Keratinocyte (primary cell): ENCODE measurements around the gene SENP8. TPM values are rescaled to one million over a fixed set of nuclear protein-coding genes. Genes with fewer than 3 reads are reported as not detected.

Source experiments
- DNase-seq: peaks from one replicate; pipeline ENCODE4 v3.0.0-alpha.2; 2011; ENCODE audit warnings: low read depth, missing footprints, low spot score
- FAIRE-seq: peaks from 2 replicates; lab custom pipeline; 2011; peaks lifted over from hg19 to GRCh38; lab: Jason Lieb, UNC
- H2AFZ ChIP-seq: 2 replicates; pipeline ENCODE4 v1.6.0; 2012; ENCODE audit warnings: low read length, control low read depth, inconsistent platforms; ENCODE audit not compliant: control insufficient read depth
- H3K27ac ChIP-seq: 2 replicates; pipeline ENCODE4 v1.5.1; 2011; ENCODE audit warnings: low read length; ENCODE audit not compliant: control insufficient read depth, insufficient read depth
- H3K27me3 ChIP-seq: 3 replicates; pipeline ENCODE4 v1.6.0; 2011; ENCODE audit warnings: low read length; ENCODE audit not compliant: control insufficient read depth, insufficient read depth; ENCODE audit errors: extremely low read depth
- H3K36me3 ChIP-seq, 2 experiments: 2 replicates in 1 of 2; 3 replicates in 1 of 2; pipeline ENCODE4 v1.5.1; 2011; ENCODE audit warnings: low read length in 2 of 2, mild to moderate bottlenecking in 1 of 2; ENCODE audit not compliant: control insufficient read depth in 2 of 2, insufficient read depth in 2 of 2; ENCODE audit errors: extremely low read depth in 1 of 2
- H3K4me1 ChIP-seq: 3 replicates; pipeline ENCODE4 v1.5.1; 2011; ENCODE audit warnings: low read length; ENCODE audit not compliant: control insufficient read depth, insufficient read depth; ENCODE audit errors: extremely low read depth
- H3K4me2 ChIP-seq: 3 replicates; pipeline ENCODE4 v1.6.0; 2011; ENCODE audit warnings: low read depth, low read length; ENCODE audit not compliant: control insufficient read depth, insufficient read depth; ENCODE audit errors: extremely low read depth
- H3K4me3 ChIP-seq, 3 experiments: fragments of 200-600 bp in 1 of 3; sonication (generic) in 1 of 3; 2 replicates in 2 of 3; 3 replicates in 1 of 3; pipeline ENCODE4 v1.5.1; 2011 to 2016; ENCODE audit warnings: low read length in 3 of 3, mild to moderate bottlenecking in 3 of 3, control low read depth in 2 of 3, inconsistent platforms in 1 of 3, low read depth in 1 of 3, mixed read lengths in 1 of 3, mixed run types in 1 of 3, moderate library complexity in 1 of 3; ENCODE audit not compliant: control insufficient read depth in 2 of 3, insufficient read depth in 2 of 3; ENCODE audit errors: extremely low read depth in 1 of 3
- H3K79me2 ChIP-seq: 2 replicates; pipeline ENCODE4 v1.6.0; 2012; ENCODE audit warnings: low read length; ENCODE audit not compliant: control insufficient read depth, insufficient read depth
- H3K9ac ChIP-seq: 3 replicates; pipeline ENCODE4 v1.6.0; 2011; ENCODE audit warnings: low read length; ENCODE audit not compliant: control insufficient read depth, insufficient read depth; ENCODE audit errors: extremely low read depth
- H3K9me1 ChIP-seq: 3 replicates; pipeline ENCODE4 v1.6.0; 2011; ENCODE audit warnings: low read length; ENCODE audit not compliant: control insufficient read depth, insufficient read depth; ENCODE audit errors: extremely low read depth
- H3K9me3 ChIP-seq: 2 replicates; pipeline ENCODE4 v1.5.1; 2012; ENCODE audit warnings: low read depth, low read length; ENCODE audit not compliant: control insufficient read depth
- H4K20me1 ChIP-seq: 3 replicates; pipeline ENCODE4 v1.6.0; 2011; ENCODE audit warnings: low read length; ENCODE audit not compliant: control insufficient read depth, insufficient read depth; ENCODE audit errors: extremely low read depth
- CTCF ChIP-seq, 3 experiments: IDR thresholded peaks in 1 of 3; conservative IDR thresholded peaks in 1 of 3; optimal IDR thresholded peaks in 1 of 3; 2 replicates in 2 of 3; 3 replicates in 1 of 3; pipeline versions ENCODE3 to v1.5.1; 2011; ENCODE audit warnings: low read length in 3 of 3, mild to moderate bottlenecking in 3 of 3, moderate library complexity in 2 of 3, control low read depth in 1 of 3, inconsistent platforms in 1 of 3; ENCODE audit not compliant: insufficient read depth in 2 of 3; ENCODE audit errors: extremely low read depth in 1 of 3
- EZH2 ChIP-seq: IDR thresholded peaks from one replicate; pipeline ENCODE4 v1.6.1; 2012; ENCODE audit warnings: inconsistent platforms, mild to moderate bottlenecking, low read length, moderate library complexity
- dilution Hi-C: fragments of 300-500 bp; cut with MboI; formaldehyde crosslinking; loops from one replicate; pipeline ENCODE4 v1.7.0; 2020; ENCODE audit warnings: low sequenced_read_pairs; ENCODE audit not compliant: extremely low pct_ligation_motif_present
- polyA minus RNA-seq, 3 experiments: library from RNA; depleted of rRNA, polyadenylated mRNA; stranded (reverse); fragments of >200 nt; gene quantifications; 1 replicate in 1 of 3; 2 replicates in 1 of 3; 3 replicates in 1 of 3; pipeline ENCODE4 v1.2.3, GENCODE V29; 2011
- polyA plus RNA-seq, 5 experiments: library from polyadenylated mRNA; depleted of rRNA in 3 of 5; stranded (reverse) in 3 of 5; stranded (forward) in 1 of 5; unstranded in 1 of 5; fragments of >200 nt; gene quantifications; 1 replicate in 1 of 5; 2 replicates in 3 of 5; 3 replicates in 1 of 5; pipeline versions ENCODE4 v1.2.1 to v1.2.3, GENCODE V29; 2011 to 2012; ENCODE audit warnings: missing spikeins in 2 of 5, low read depth in 1 of 5, low replicate concordance in 1 of 5

Gene SENP8
- polyA plus RNA-seq (3.1 to 6.0 TPM (median 5.8 TPM) in 3 replicates), polyA minus RNA-seq (4.0 to 8.9 TPM (median 4.6 TPM) in 3 replicates)
- polyA plus RNA-seq (2011; ENCODE audit: low read depth), result 0.51 TPM
- 3.1 and 5.4 TPM in 2 replicates for polyA plus RNA-seq (2011; cell fraction: cytosol; rRNA removed)
- 3.1 and 3.4 TPM in 2 replicates for polyA plus RNA-seq (2011; cell fraction: nucleus; rRNA removed)
- 1.9 and 2.6 TPM in 2 replicates for polyA plus RNA-seq (2012; ENCODE audit: low replicate concordance)
- polyA minus RNA-seq (2011; cell fraction: cytosol; rRNA and poly(A)+ RNA removed), result 3.8 TPM
- 0.84 and 4.3 TPM in 2 replicates for polyA minus RNA-seq (2011; cell fraction: nucleus; rRNA and poly(A)+ RNA removed)

GRCh38 chr15:72118017-72118978, at the start of gene SENP8, which contains the start of gene MYO9A:
SENP8 (plus strand) TSS chr15:72118403; CDS start chr15:72139624, 21,221 bp downstream.
MYO9A (minus strand) TSS chr15:72118150; CDS start chr15:72046563, 71,587 bp downstream.
- H4K20me1 ChIP-seq, result no peaks in the 10 kb centered on the region
- H3K9ac ChIP-seq, result peak within 1 kb of the TSS; percentile 99
- no peaks in the 10 kb centered on the region for H3K9me3 ChIP-seq
- FAIRE-seq (peak; percentile 68), DNase-seq (peak; percentile 90)
- no peaks in the 10 kb centered on the region for H3K4me1 ChIP-seq
- peak within 1 kb of the TSS; percentile 88 to 98 (median 89) for H3K4me3 ChIP-seq
- dilution Hi-C loops, result no loop called here
- H3K79me2 ChIP-seq, result peaks cover 33% of the 10 kb centered on the region
- H3K27ac ChIP-seq, result peak within 1 kb of the TSS; percentile 99
- no peaks in the 10 kb centered on the region for H3K9me1 ChIP-seq
- no peaks in the 10 kb centered on the region for H3K27me3 ChIP-seq
- no peaks in the 10 kb centered on the region for H3K36me3 ChIP-seq
- TF ChIP-seq CTCF (optimal IDR thresholded peaks at IDR 0.05 in 1 of 3, IDR thresholded peaks at IDR 0.05 in 1 of 3, conservative IDR thresholded peaks at IDR 0.05 in 1 of 3; ENCODE audit: extremely low read depth in 1 of 3, insufficient read depth in 2 of 3, low read length in 3 of 3) (peak in 1 of 3 experiments; percentile 33), EZH2 (no peak)
- peak within 1 kb of the TSS; percentile 100 for H2AFZ ChIP-seq
- peak within 1 kb of the TSS; percentile 97 for H3K4me2 ChIP-seq

GRCh38 chr15:72068856-72069255, 49.3 kb upstream of the SENP8 start:
- Histone ChIP-seq H3K79me2 (peaks cover 6% of the 10 kb centered on the region), H3K9me3 (no peaks in the 10 kb centered on the region), H3K27me3 (no peaks in the 10 kb centered on the region), H3K36me3 (no peaks in the 10 kb centered on the region), H3K4me3 (no peak overlapping the region), H3K4me2 (no peak overlapping the region), H4K20me1 (no peaks in the 10 kb centered on the region), H3K27ac (no peak overlapping the region), H2AFZ (no peak overlapping the region), H3K9me1 (no peaks in the 10 kb centered on the region), H3K9ac (no peak overlapping the region), H3K4me1 (no peaks in the 10 kb centered on the region)
- no peak for FAIRE-seq
- DNase-seq, result no peak
- TF ChIP-seq EZH2, result no peak
- no peak for TF ChIP-seq CTCF (optimal IDR thresholded peaks at IDR 0.05 in 1 of 3, IDR thresholded peaks at IDR 0.05 in 1 of 3, conservative IDR thresholded peaks at IDR 0.05 in 1 of 3; ENCODE audit: extremely low read depth in 1 of 3, insufficient read depth in 2 of 3, low read length in 3 of 3)
- dilution Hi-C loops, result no loop called here
